Ascending aorta (tissue), 2 donors: ENCODE data around the gene KCTD5. TPM values are rescaled to one million over a fixed set of nuclear protein-coding genes. Genes with fewer than 3 reads are reported as not detected.

Experiments
- DNase-seq, 2 donors: peaks; one replicate each; pipeline ENCODE4 v3.0.0-alpha.2; 2019; ENCODE audit warnings: low spot score in 2 of 2
- H3K27ac ChIP-seq, 2 donors: fragments of 200-600 bp; sonication (generic); one replicate each; pipeline ENCODE4 v1.5.1; 2016 to 2017; ENCODE audit warnings: mild to moderate bottlenecking in 1 of 2
- H3K27me3 ChIP-seq: fragments of 200-600 bp; sonication (generic); one replicate; pipeline ENCODE4 v1.5.1; 2017
- H3K36me3 ChIP-seq, 2 donors: fragments of 200-600 bp; sonication (generic); one replicate each; pipeline ENCODE4 v1.5.1; 2016
- H3K4me1 ChIP-seq, 2 donors: fragments of 200-600 bp; sonication (generic); one replicate each; pipeline ENCODE4 v1.5.1; 2016 to 2017; ENCODE audit warnings: mild to moderate bottlenecking in 1 of 2
- H3K4me3 ChIP-seq, 2 donors: fragments of 200-600 bp; sonication (generic); one replicate each; pipeline ENCODE4 v1.5.1; 2016 to 2017; ENCODE audit warnings: mild to moderate bottlenecking in 1 of 2
- H3K9me3 ChIP-seq, 2 donors: fragments of 200-600 bp; sonication (generic); one replicate each; pipeline ENCODE4 v1.5.1; 2016
- CTCF ChIP-seq, 3 experiments: fragments of 200-600 bp in 2 of 3; fragments of 450-650 bp in 1 of 3; sonication (generic) in 2 of 3; IDR thresholded peaks; one replicate each; pipeline ENCODE4 v1.5.1; 2016 to 2019; ENCODE audit warnings: antibody characterized with exemption in 3 of 3, mild to moderate bottlenecking in 1 of 3, moderate library complexity in 1 of 3
- intact Hi-C: fragments of 100-400 bp; cut with DNase I; formaldehyde crosslinking; loops from one replicate; pipeline ENCODE4 v1.15.1; 2023
- total RNA-seq: library from RNA; depleted of rRNA; stranded (reverse); fragments of >200 nt; gene quantifications from one replicate; pipeline ENCODE4 v1.1.0, GENCODE V29; 2016

The KCTD5 gene
- total RNA-seq, 1 donor from 2014 or later = 10.5 TPM

DNA sequence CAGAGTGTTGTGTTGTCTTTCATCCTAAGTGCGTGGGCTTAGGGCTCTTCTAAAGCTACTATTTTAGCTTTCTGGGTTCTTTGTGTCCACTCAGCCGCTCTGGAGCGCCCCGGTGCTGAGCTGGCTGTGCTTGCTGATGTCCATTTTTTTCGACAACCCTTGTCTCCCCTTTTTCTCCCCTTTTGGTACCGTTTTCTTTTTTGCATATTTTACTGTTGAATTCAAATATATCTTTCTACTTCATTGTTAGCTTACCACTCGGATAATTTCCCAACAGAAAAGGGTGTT lies 71.4 kb downstream of the KCTD5 start:
- no peak for DNase-seq
- no peak for TF ChIP-seq CTCF (IDR thresholded peaks at IDR 0.05)
- Histone ChIP-seq H3K27me3 (no peaks in the 10 kb centered on the region), H3K9me3 (no peaks in the 10 kb centered on the region), H3K27ac (peak overlapping the region; percentile 97 to 98), H3K4me3 (peak overlapping the region; percentile 86 to 96), H3K36me3 (peaks cover 17 to 26% of the 10 kb centered on the region in 2 donors), H3K4me1 (peaks cover 18 to 35% of the 10 kb centered on the region in 2 donors)
- intact Hi-C loops = loop anchor here (5.0 to 10.0 kb wide), 2 partner anchors 154 to 329 kb away; partner anchors contain the start of gene CCNF

DNA sequence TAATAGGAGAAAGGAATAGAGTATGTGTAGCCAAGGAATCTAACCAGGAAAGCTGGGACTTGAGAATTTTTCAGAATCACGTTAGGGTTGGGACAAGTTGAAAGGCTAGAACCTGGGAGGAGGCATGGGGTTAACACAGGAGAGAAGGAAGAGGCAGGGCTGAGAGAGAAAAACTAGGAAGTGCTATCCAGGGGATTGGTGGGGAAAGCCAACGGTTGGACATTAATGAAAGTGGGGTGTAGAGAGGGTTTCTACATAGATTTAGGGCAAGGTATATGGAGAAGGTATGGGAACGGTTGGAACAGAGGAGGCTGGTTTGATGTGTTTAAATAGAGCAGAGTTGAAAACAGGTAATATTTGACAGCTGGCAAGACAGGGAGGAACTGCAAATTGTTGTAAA lies 72.8 kb downstream of the KCTD5 start:
- no peak for DNase-seq
- Histone ChIP-seq H3K27ac (no peak overlapping the region), H3K27me3 (no peaks in the 10 kb centered on the region), H3K4me3 (peak overlapping the region; percentile 86 to 96), H3K4me1 (peaks cover 18 to 35% of the 10 kb centered on the region in 2 donors), H3K9me3 (no peaks in the 10 kb centered on the region), H3K36me3 (peaks cover 32 to 41% of the 10 kb centered on the region in 2 donors)
- TF ChIP-seq CTCF (IDR thresholded peaks at IDR 0.05) = no peak
- intact Hi-C loops = loop anchor here (10.0 kb wide), 1 partner anchor 330 kb away; the partner anchor contains the start of gene CCNF

DNA sequence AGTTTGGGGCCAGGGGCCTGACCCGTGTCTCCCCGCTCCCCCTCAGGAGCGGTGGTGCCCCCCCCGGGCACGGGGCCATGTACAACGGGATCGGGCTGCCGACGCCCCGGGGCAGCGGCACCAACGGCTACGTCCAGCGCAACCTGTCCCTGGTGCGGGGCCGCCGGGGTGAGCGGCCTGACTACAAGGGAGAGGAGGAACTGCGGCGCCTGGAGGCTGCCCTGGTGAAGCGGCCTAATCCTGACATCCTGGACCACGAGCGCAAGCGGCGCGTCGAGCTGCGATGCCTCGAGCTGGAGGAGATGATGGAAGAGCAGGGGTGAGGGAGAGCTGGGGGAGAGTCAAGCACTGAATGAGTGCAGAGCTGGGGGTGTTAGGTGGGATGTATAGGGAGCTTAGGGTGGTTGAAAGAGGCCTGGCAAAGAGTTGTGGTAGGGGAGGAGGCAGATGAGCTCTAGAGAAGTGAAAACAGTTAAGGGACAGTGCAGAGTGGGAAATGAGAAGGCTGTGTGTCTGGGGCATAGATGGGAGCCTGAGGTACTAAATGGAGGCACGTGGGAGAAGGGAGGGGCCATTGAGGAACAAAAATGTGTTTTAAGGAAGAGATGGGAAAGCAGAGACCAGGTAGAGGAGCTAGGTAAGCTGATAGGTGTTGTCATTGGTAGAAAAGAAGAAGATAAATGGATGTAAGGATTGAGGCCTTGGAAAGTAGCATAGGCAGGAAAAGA lies 74.1 kb downstream of the KCTD5 start:
- no peak for TF ChIP-seq CTCF (IDR thresholded peaks at IDR 0.05)
- intact Hi-C loops = loop anchor here (10.0 kb wide), 1 partner anchor 332 kb away; the partner anchor contains the start of gene CCNF
- DNase-seq = no peak
- H3K36me3 ChIP-seq = peaks cover 45 to 54% of the 10 kb centered on the region in 2 donors
- no peak overlapping the region for H3K27ac ChIP-seq
- peaks cover 18 to 35% of the 10 kb centered on the region in 2 donors for H3K4me1 ChIP-seq
- no peak overlapping the region for H3K4me3 ChIP-seq
- H3K27me3 ChIP-seq = no peaks in the 10 kb centered on the region
- no peaks in the 10 kb centered on the region for H3K9me3 ChIP-seq

DNA sequence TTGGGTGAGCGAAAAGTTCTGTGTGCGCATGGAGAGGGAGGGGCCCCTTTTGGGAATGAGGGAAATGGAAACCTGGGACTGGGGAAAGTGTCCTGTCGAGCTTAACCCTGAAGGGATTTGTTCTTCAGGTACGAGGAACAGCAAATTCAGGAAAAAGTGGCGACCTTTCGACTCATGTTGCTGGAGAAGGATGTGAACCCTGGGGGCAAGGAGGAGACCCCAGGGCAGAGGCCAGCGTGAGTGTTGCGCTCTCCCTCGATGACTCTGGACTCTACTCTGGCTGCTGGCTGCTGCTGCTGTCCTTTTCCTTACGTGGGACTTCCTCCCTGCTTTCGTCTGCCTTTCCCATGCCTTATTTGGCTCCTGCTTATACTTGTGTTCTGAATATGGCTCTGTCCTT lies 75.0 kb downstream of the KCTD5 start:
- no peak for DNase-seq
- peaks cover 54 to 63% of the 10 kb centered on the region in 2 donors for H3K36me3 ChIP-seq
- H3K4me1 ChIP-seq = peaks cover 15 to 30% of the 10 kb centered on the region in 2 donors
- no peak overlapping the region for H3K27ac ChIP-seq
- no peaks in the 10 kb centered on the region for H3K9me3 ChIP-seq
- no peaks in the 10 kb centered on the region for H3K27me3 ChIP-seq
- intact Hi-C loops = loop anchor here (10.0 kb wide), 1 partner anchor 333 kb away; the partner anchor contains the start of gene CCNF
- TF ChIP-seq CTCF (IDR thresholded peaks at IDR 0.05) = no peak
- H3K4me3 ChIP-seq = no peak overlapping the region

Other genes starting within 250 kb of the KCTD5 start
- gene TEDC2, start 222.4 kb upstream of the KCTD5 start, total RNA-seq = not detected
- not detected for gene NTN3, start 211.2 kb upstream of the KCTD5 start, total RNA-seq
- gene TBC1D24, start 207.4 kb upstream of the KCTD5 start, total RNA-seq = 22.5 TPM
- gene ATP6V0C, start 168.6 kb upstream of the KCTD5 start, total RNA-seq = 91.9 TPM
- gene AMDHD2, start 162.2 kb upstream of the KCTD5 start, total RNA-seq = 16.1 TPM
- not detected for gene CEMP1, start 151.1 kb upstream of the KCTD5 start, total RNA-seq
- gene PDPK1, start 144.5 kb upstream of the KCTD5 start, total RNA-seq = 23.2 TPM
- not detected for gene PRSS27, start 37.7 kb downstream of the KCTD5 start, total RNA-seq
- 359 TPM for gene SRRM2, start 70.1 kb downstream of the KCTD5 start, total RNA-seq
- gene ELOB, start 94.8 kb downstream of the KCTD5 start, total RNA-seq = 1,184 TPM
- gene PRSS33, start 105.0 kb downstream of the KCTD5 start, total RNA-seq = 15.4 TPM
- not detected for gene PRSS41, start 115.9 kb downstream of the KCTD5 start, total RNA-seq
- gene PRSS21, start 134.7 kb downstream of the KCTD5 start, total RNA-seq = not detected
- gene ZG16B, start 147.8 kb downstream of the KCTD5 start, total RNA-seq = not detected
- not detected for gene PRSS22, start 175.6 kb downstream of the KCTD5 start, total RNA-seq
- gene FLYWCH2, start 200.7 kb downstream of the KCTD5 start, total RNA-seq = 109 TPM
- 74.3 TPM for gene FLYWCH1, start 229.4 kb downstream of the KCTD5 start, total RNA-seq